Caki2 (cell line): Measurements from ENCODE around the gene IFIT3. TPM values are rescaled to one million over a fixed set of nuclear protein-coding genes. Genes with fewer than 3 reads are reported as not detected.
A peak's percentile ranks its signal among the peaks of the same experiment; 100 is the strongest.
"Not testable (repeated sequence)": the region's sequence is repeated elsewhere in the genome, so short reads cannot be mapped to it uniquely, and the experiment has no call there.

Experiments used
- DNase-seq: peaks from one replicate; pipeline ENCODE4 v3.0.0-alpha.2; 2015; ENCODE audit warnings: low read depth
- in situ Hi-C: cut with HindIII; loops from 2 replicates; pipeline ENCODE4 v1.10.0; 2016; ENCODE audit warnings: low sequenced_read_pairs, low pct_unique_long_range_greater_than_20kb, mixed read lengths
- total RNA-seq: library from RNA; depleted of rRNA; stranded (reverse); fragments of >200 nt; shearing (Covaris generic); gene quantifications from 2 replicates; pipeline ENCODE4 v1.2.3, GENCODE V29; 2014; ENCODE audit warnings: low replicate concordance; rRNA removed

The IFIT3 gene
- total RNA-seq, result 11.3 and 12.4 TPM in 2 replicates

- peak; percentile 76 for DNase-seq
- in situ Hi-C loops, result no loop called here
Measured at GRCh38 chr10:89327803-89328441, at the start of gene IFIT3. Gene IFIT3, plus strand, starts transcription at chr10:89327997. Its CDS starts 77 bp downstream, at chr10:89328074.

- peak; percentile 94 for DNase-seq
- in situ Hi-C loops, result no loop called here
Measured at GRCh38 chr10:89278034-89278535, 49.7 kb upstream of the IFIT3 start.

- in situ Hi-C loops, result no loop called here
- peak; percentile 27 for DNase-seq
Measured at GRCh38 chr10:89278900-89279392, 48.9 kb upstream of the IFIT3 start.

- peak; percentile 63 for DNase-seq
- in situ Hi-C loops, result no loop called here
Measured at GRCh38 chr10:89279421-89279869, 48.4 kb upstream of the IFIT3 start.

GRCh38 chr10:89280508-89280907 lies 47.3 kb upstream of the IFIT3 start:
- DNase-seq, result no peak
- in situ Hi-C loops, result no loop called here

GRCh38 chr10:89281606-89282395 lies 46.0 kb upstream of the IFIT3 start:
- no peak for DNase-seq
- in situ Hi-C loops, result no loop called here

GRCh38 chr10:89283025-89283935 lies 44.5 kb upstream of the IFIT3 start:
- DNase-seq, result peak; percentile 88
- in situ Hi-C loops, result no loop called here

GRCh38 chr10:89283936-89284475 lies 43.8 kb upstream of the IFIT3 start:
- DNase-seq, result peak; percentile 84
- in situ Hi-C loops, result no loop called here

- DNase-seq, in situ Hi-C loops: not testable (repeated sequence)
Measured at GRCh38 chr10:89284711-89285110, 43.1 kb upstream of the IFIT3 start.

- DNase-seq, in situ Hi-C loops: not testable (repeated sequence)
Measured at GRCh38 chr10:89285303-89285702, 42.5 kb upstream of the IFIT3 start.

- DNase-seq, result no peak
- in situ Hi-C loops, result no loop called here
Measured at GRCh38 chr10:89294721-89295239, 33.0 kb upstream of the IFIT3 start.

GRCh38 chr10:89295597-89295996 lies 32.2 kb upstream of the IFIT3 start:
- no peak for DNase-seq
- in situ Hi-C loops, result no loop called here

- DNase-seq, result no peak
- in situ Hi-C loops, result no loop called here
Measured at GRCh38 chr10:89296220-89296648, 31.6 kb upstream of the IFIT3 start.

GRCh38 chr10:89297356-89297755 lies 30.4 kb upstream of the IFIT3 start:
- in situ Hi-C loops, result no loop called here
- no peak for DNase-seq

GRCh38 chr10:89297791-89298190 lies 30.0 kb upstream of the IFIT3 start:
- DNase-seq, result no peak
- in situ Hi-C loops, result no loop called here

GRCh38 chr10:89299031-89299430 lies 28.8 kb upstream of the IFIT3 start:
- in situ Hi-C loops, result no loop called here
- no peak for DNase-seq

- DNase-seq, result peak; percentile 31
- in situ Hi-C loops, result no loop called here
Measured at GRCh38 chr10:89301232-89301631, 26.6 kb upstream of the IFIT3 start.
